H54 (cell line): ENCODE measurements around the gene NTM.

Experiments used
- DNase-seq: peaks from one replicate; pipeline ENCODE4 v3.0.0; 2011; ENCODE audit warnings: low spot score, mixed read lengths; ENCODE audit not compliant: insufficient read length
- FAIRE-seq: peaks from 3 replicates; lab custom pipeline; 2011; peaks lifted over from hg19 to GRCh38; lab: Jason Lieb, UNC
- POLR2A ChIP-seq: IDR thresholded peaks from 2 replicates; pipeline ENCODE4 v1.6.1; 2011; ENCODE audit warnings: low read depth, mild to moderate bottlenecking, low read length

NTM gene

GRCh38 chr11:132330515-132330914, 960.1 kb downstream of the NTM start:
- no peak for DNase-seq
- TF ChIP-seq POLR2A, result no peak
- FAIRE-seq, result no peak

GRCh38 chr11:132332521-132332920, 962.1 kb downstream of the NTM start:
- FAIRE-seq, result no peak
- no peak for TF ChIP-seq POLR2A
- no peak for DNase-seq

GRCh38 chr11:132334769-132335280, 964.4 kb downstream of the NTM start:
- TF ChIP-seq POLR2A, result no peak
- DNase-seq, result no peak
- no peak for FAIRE-seq

- FAIRE-seq (no peak), DNase-seq (no peak)
- no peak for TF ChIP-seq POLR2A
Measured at GRCh38 chr11:132335311-132335710, 964.9 kb downstream of the NTM start.

GRCh38 chr11:132336781-132337535, 966.5 kb downstream of the NTM start:
- no peak for TF ChIP-seq POLR2A
- FAIRE-seq, result no peak
- no peak for DNase-seq

- TF ChIP-seq POLR2A, result no peak
- DNase-seq (no peak), FAIRE-seq (no peak)
Measured at GRCh38 chr11:132337819-132338416, 967.5 kb downstream of the NTM start.

GRCh38 chr11:132342408-132342807, 972.0 kb downstream of the NTM start:
- no peak for DNase-seq
- no peak for TF ChIP-seq POLR2A
- FAIRE-seq, result no peak

- TF ChIP-seq POLR2A, result no peak
- FAIRE-seq (no peak), DNase-seq (no peak)
Measured at GRCh38 chr11:132343445-132344175, 973.2 kb downstream of the NTM start.

- no peak for TF ChIP-seq POLR2A
- FAIRE-seq (no peak), DNase-seq (no peak)
Measured at GRCh38 chr11:132346558-132347148, 976.2 kb downstream of the NTM start.

GRCh38 chr11:132347156-132348090, 977.0 kb downstream of the NTM start:
- TF ChIP-seq POLR2A, result no peak
- DNase-seq, result no peak
- FAIRE-seq, result no peak

GRCh38 chr11:132349811-132350733, 979.7 kb downstream of the NTM start:
- FAIRE-seq, result no peak
- TF ChIP-seq POLR2A, result no peak
- DNase-seq, result no peak

GRCh38 chr11:132351050-132351449, 980.6 kb downstream of the NTM start:
- no peak for TF ChIP-seq POLR2A
- FAIRE-seq, result no peak
- DNase-seq, result no peak

GRCh38 chr11:132352497-132352896, 982.1 kb downstream of the NTM start:
- DNase-seq (no peak), FAIRE-seq (no peak)
- no peak for TF ChIP-seq POLR2A
